ENCODE measurements around the gene DCC.

Gene DCC

GRCh38 chr18:53131001-53131400 lies 791.0 kb downstream of the DCC start:
- no peak for FAIRE-seq

GRCh38 chr18:53134711-53135110 lies 794.7 kb downstream of the DCC start:
- FAIRE-seq = no peak

DNA sequence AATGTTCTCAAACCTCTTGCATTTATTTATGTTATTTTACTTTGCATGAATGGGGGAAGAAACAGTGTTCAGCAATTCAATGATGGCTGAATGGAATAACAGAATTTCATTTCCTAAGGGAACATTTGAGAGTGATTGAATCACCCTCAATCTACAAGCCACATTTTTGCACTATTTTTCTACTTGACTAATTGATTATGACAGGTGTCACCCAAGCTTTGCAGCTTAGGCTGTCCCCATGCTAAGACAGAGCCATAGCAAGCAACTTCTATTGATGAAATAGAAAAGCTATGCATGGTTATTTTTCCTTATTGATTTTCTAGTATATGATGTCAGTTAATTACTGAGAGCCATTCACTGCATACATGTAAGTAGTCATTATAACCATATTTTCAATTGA lies 795.7 kb downstream of the DCC start:
- FAIRE-seq = no peak

GRCh38 chr18:53139746-53140500 lies 799.9 kb downstream of the DCC start:
- no peak for FAIRE-seq

DNA sequence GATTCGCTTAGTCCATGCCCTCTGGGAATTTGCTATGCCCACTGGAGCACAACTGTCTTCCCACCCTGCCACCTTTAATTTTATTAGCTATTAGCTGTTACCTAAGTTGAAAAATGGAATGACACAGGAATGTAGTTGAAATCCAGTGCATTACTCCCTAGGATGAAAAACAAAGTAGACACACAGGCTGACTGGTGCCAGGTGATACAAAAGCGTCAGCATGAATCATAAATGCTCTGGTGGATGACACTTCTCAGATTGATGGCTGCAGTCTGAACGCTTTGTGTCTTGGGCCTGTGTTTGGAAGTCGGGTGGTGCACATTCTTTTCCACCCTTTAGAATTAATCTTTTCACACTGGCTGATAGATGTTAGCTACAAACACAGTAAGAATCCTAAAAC lies 802.0 kb downstream of the DCC start:
- FAIRE-seq = no peak

DNA sequence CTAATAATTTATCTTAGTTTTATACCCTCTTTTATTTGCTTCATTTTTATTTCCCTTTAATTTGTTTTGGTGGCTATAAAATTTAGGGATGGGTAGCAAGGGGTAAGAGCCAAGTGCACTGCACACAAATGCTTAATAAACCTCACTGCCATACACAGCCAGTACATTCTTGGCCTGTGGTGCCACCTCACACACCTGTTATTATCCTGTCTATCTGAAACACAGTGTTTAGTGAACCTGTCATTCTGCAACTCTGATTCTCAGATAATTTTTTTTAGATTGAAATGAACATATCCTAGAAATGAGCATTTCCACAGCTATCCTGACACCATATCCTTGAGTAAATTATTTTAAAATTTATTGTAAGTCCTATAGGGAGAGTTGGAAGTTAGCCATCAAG lies 807.5 kb downstream of the DCC start:
- FAIRE-seq = no peak

DNA sequence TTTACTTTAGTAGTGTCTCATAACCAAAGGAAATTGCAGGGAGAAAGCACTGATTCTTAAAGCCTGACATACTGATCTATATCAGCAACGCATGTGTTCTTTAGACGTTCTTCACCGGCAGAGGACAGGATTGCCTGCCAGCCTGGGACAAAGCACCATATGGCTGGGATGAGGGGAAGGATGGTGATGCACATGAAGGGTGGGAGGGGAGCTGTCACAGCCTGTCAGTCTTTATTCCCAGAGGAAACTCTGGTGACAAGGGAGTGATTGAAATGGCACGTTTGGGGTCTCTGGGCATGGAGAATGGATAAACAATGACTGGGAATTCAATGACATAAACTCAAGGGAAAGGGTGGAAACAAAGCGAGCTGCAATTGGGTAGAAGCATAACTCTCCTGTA lies 808.1 kb downstream of the DCC start:
- FAIRE-seq = no peak

DNA sequence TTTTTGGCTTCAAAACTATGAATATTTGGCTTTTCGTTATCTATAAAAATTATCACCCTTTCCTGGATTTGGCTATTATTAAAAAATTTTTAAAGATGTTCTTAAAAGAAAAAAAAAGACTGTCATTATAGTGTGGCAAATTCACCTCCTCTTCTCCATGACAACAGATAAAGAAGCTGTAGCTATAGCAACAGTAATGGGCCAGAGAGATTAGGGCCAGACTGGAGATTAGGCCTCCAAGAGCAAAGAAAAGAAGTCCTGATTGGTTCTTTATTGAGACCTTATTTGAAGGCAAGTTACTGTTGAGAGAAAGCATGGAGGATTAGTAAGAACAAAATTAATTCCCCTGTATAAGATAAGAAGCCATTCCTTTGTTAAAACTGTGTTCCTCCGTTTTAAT lies 812.5 kb downstream of the DCC start:
- no peak for FAIRE-seq

DNA sequence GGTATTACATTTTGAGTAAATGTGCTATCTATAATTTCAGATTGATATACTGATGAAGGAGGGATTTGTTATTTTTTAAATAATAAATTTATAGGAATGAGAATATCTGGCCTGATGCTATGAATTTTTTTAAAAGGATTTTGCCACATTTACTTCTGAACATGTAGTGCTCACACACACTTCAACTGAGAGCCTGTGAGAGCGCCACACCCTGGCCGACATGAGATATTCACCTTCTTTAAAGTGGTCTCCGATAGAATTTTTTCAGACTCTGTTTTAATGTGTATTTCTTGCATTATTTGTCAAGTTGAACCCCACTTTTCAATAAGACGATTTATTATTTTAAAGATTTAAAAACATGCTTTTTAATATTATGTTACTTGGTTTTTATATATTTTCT lies 813.3 kb downstream of the DCC start:
- FAIRE-seq = no peak

DNA sequence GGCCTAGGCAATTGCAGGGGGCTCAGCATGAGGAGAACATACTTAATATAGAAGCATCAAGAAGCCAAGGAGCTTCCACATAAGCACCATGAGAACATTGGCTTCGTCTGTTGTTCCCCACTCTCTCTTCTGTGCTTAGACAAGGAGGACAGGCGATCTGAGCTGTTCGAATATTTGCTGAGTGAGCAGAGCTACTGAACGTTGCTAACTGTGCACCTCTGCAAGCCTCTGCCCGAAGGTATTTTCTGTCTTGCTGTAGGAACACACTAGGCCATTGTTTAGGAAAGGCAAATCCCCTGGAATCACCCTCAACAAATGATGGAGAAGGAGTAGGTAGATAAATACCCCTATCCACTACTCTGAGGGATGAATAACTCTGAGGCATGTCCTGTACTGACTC lies 813.8 kb downstream of the DCC start:
- FAIRE-seq = no peak

- FAIRE-seq = no peak
Observed at GRCh38 chr18:53165770-53166169, 825.8 kb downstream of the DCC start.

GRCh38 chr18:53169346-53169745 lies 829.3 kb downstream of the DCC start:
- FAIRE-seq = no peak

DNA sequence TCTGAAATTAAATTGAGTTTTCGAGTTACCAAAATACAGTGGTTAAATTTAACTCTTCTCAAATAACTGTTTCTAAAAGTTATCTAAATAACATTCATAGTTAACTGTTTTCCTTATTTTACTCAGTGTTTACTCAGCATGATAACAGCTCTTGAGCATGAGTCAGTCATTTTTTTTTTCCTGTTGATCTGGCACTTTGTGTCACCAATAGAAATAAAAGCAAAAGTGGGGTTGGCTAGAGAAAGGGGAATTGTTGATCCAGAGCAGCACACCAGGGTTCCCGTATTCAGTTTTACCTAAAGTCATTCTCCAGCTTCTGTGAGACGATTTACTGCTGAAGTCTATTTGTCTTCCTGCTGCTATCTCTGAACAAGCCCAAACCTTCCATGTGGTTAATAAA lies 851.6 kb downstream of the DCC start:
- FAIRE-seq = no peak

DNA sequence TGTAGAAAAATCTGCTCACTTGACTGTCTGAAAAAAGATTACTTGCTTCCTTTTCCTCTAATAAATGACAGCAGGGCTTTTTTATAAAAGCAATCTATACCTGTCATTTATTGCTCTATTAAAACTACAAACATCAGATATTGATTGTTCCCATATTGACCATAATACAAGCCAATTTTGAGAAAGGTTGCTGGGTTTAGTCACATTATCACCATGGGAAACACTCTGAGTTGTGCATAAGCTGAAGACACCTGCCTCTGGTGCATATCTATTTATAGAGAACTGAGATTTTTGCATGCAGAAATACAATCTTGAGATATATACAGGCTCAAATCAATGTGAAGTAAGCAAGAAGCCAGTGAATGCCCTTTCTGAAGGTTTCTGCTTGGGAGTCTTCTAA lies 853.9 kb downstream of the DCC start:
- no peak for FAIRE-seq

DNA sequence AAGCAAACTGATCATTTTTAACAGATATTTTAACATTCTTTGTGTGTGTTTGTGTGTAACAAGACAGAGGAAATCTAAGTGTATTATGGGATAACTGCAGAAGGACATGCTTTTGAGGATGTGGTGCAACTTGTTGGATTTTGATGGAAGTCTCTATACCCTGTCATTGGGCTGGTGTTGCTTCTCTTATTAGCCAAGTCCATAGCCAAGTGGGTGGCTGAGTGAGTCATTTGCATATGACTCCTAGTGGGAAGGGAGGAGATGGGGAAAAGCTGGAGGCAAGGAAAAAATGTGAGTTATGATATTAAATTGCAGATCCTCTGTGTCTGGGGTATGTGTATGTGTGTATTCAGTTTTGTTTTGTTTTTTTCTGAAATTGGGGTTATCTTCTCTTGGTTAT lies 879.9 kb downstream of the DCC start:
- FAIRE-seq = no peak

DNA sequence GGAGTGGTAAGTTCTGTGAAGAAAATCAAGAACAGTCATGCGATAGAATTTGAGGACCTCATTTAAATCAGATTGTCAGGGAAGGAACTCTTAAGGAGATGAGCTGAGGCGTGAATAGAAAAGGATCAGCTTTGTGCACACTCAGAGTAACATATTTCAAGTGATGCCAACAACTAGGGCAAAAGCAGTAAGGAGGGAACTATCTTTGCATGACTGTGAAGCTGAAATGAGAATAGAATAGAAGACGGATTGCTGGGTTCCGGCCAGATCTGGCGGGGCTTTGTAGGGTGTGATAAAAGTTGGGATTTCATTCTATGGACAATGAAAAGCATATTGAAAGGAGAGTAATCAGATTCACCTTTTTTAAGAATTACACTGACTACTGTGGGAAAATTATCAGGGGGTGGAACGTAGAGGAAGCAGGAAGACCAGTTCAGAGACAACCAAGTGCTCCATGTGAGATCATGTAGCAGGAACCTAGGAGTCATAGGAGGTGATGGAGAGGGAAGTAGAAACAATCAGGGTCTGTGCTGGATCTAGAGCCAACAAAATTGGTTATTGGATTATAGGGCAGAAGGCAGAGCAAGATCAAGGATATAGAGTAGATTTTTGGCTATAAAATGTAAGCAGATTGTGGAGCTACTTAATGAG lies 884.3 kb downstream of the DCC start:
- no peak for FAIRE-seq

- FAIRE-seq = no peak
Observed at GRCh38 chr18:53225567-53226325, 885.7 kb downstream of the DCC start.

DNA sequence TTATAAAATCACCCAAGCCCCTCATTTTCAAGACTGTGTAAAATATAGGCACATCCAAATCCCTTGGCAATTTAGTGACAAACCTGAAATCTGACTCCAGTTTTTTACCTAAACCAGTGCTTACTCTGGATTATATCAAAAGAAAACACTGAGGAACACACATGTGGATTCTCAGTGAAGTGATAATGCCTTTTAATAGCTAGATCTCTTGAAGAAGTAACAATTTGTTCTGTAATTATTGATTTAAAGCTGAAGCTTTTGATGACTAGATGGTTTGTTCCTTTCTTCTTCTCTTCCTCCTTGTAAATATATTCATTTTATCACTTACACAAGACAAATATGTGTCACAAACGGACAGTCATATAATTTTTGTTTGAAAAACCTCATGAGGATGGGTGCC lies 894.6 kb downstream of the DCC start:
- no peak for FAIRE-seq

GRCh38 chr18:53241161-53241560 lies 901.2 kb downstream of the DCC start:
- no peak for FAIRE-seq

DNA sequence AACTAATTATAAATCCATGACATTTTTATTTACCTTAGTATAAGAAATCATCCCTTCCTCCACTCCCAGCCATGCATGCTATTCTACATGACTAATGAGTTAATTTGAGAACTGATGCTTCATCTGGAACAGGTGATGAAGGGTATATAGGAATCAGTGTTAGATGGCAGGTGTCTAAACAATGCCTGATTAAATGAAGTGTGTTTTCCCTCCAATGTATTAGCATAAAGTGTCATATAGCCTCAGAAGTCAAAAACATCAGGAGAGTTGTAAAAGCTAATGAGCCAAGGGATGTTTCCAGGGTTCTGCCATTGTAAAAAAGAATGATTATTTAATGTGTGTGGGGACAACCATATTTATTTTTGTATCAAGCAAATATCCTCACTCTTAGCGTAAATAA lies 913.8 kb downstream of the DCC start:
- no peak for FAIRE-seq

GRCh38 chr18:53254265-53254664 lies 914.3 kb downstream of the DCC start:
- no peak for FAIRE-seq

DNA sequence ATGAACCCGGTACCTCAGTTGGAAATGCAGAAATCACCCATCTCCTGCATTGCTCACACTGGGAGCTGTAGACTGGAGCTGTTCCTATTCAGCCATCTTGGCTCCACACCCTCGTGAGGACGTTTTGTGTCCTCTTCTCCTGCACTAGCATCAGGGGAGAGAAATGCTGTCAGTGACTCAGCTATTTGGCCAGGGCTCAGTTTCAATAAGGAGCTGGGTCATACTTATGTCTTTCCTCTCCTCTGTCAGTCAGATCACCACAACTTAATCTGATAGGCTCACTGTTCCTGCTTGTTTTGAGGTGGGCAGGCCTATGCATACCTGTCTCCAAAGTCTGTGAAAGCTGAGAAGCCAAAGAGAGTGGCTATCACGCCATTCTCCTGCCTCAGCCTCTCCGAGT lies 921.2 kb downstream of the DCC start:
- FAIRE-seq = no peak

DNA sequence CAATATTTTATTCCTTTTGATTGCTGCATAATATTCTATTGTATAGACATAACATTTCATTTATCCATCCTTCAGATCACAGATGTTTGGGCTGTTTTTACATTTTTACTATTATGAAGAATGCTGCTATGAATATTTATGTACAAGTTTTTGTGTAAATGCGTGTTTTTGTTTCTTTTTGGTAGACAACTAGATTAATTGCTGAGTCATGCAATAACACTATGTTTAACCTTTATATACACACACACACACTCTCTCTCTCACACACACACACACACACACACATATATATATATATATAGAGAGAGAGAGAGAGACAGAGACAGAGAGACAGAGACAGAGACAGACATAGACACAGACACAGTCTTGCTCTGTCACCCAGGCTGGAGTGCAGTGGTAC lies 926.9 kb downstream of the DCC start:
- FAIRE-seq = no peak

DNA sequence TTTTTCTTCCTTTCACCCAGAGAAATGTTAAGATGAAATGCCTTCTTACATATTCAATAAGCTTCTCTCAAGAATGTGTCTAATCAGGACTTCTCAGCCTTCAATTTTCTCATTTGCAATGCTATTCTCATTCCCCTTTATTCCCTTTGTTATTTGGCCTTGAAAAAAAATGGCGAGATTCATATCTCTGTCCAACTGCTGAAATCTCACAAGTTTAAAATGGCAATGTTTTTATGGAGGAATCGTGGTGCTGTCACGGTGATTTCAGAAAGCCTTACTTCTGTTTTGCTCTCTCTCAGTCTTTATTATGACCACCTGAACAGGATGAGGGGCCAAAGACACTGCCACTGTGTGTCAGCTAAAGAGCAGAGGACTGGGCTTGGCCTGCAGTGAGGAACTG lies 928.5 kb downstream of the DCC start:
- no peak for FAIRE-seq

Measured in TTC549 (cell line).